Measurements from ENCODE around the gene SEMA5A.

SEMA5A gene

DNA sequence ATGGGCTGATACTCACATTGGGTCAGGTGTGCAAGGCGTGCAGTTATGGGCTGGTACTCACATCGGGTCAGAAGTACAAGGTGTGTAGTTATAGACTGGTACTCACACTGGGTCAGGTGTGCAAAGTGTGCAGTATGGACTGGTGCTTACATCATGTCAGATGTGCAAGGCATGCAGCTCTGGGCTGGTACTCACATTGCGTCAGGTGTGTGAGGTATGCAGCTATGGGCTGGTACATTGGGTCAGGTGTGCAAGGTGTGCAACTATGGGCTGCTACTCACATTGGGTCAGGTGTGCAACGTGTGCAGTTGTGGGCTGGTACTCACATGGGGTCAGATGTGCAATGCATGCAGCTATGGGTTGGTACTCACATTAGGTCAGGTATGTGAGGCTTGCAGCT is 213.8 kb downstream of the SEMA5A start:
- DNase-seq (ENCODE audit: low read depth in 2 of 2), result no peak

- no peak for DNase-seq (ENCODE audit: low read depth in 2 of 2)
Measured at GRCh38 chr5:9331372-9331771, 214.5 kb downstream of the SEMA5A start.

- no peak for DNase-seq (ENCODE audit: low read depth in 2 of 2)
Measured at GRCh38 chr5:9329125-9329524, 216.8 kb downstream of the SEMA5A start.

GRCh38 chr5:9325549-9325948 is 220.3 kb downstream of the SEMA5A start:
- no peak for DNase-seq (ENCODE audit: low read depth in 2 of 2)

DNA sequence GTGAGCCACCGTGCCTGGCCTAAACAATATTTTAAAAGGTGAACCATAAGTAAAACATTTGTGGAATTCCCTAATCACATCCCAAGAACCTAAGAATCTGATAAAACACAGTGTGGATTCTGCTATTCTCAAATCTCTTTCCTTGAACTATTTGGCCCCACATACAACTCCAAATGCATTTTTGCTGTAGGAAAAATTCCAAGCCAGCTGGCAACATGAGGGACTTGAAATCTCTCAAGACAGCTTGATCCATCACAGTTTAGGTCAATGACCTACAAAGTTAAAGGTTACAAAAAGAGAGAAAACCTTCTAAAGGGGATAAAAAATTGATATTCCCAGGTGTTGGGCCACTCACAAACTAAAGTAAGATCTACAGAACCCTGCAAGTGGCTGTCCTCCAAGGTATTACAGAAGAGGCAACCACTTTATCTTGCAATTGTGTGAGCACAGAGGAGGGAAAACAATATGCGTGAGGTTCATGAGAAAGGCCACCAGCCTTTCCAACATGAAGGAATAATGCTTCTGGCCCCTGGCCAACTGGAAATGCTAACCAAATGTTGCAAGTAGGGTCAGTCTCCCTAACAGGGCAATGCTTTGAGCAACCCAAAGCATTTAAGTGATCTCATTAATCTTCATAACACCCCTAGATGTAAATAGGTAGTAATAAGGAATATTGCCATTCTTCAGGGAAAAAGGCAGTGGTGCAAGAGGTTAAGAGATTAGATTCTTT is 221.4 kb downstream of the SEMA5A start:
- no peak for DNase-seq (ENCODE audit: low read depth in 2 of 2)

GRCh38 chr5:9320652-9321051 is 225.2 kb downstream of the SEMA5A start:
- DNase-seq (ENCODE audit: low read depth in 2 of 2), result no peak

DNA sequence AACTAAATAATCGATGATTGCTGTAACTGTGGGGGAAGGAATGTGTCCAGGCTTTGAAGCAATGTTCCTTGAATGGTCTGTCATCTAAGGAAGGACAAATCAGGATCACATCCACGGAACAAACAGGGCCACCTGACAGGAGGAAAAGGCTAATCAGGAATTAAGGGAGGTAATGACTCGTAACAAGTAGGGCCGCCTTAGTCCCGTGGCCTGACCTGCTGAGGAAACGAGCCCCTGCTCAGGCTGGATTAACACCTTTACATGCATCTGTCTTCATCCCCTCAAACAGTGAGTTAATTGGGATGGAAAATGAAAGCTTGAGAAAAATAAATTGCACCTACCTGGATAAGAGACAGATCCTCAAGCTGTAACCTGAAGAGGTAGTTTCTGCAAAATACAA is 227.8 kb downstream of the SEMA5A start:
- no peak for DNase-seq (ENCODE audit: low read depth in 2 of 2)

GRCh38 chr5:9316733-9317132 is 229.1 kb downstream of the SEMA5A start:
- no peak for DNase-seq (ENCODE audit: low read depth in 2 of 2)

- DNase-seq (ENCODE audit: low read depth in 2 of 2), result no peak
Measured at GRCh38 chr5:9316041-9316440, 229.8 kb downstream of the SEMA5A start.

GRCh38 chr5:9314558-9314957 is 231.3 kb downstream of the SEMA5A start:
- DNase-seq (ENCODE audit: low read depth in 2 of 2), result no peak

GRCh38 chr5:9313751-9314150 is 232.1 kb downstream of the SEMA5A start:
- DNase-seq (ENCODE audit: low read depth in 2 of 2), result no peak

GRCh38 chr5:9307150-9307549 is 238.7 kb downstream of the SEMA5A start:
- DNase-seq (ENCODE audit: low read depth in 2 of 2), result no peak

DNA sequence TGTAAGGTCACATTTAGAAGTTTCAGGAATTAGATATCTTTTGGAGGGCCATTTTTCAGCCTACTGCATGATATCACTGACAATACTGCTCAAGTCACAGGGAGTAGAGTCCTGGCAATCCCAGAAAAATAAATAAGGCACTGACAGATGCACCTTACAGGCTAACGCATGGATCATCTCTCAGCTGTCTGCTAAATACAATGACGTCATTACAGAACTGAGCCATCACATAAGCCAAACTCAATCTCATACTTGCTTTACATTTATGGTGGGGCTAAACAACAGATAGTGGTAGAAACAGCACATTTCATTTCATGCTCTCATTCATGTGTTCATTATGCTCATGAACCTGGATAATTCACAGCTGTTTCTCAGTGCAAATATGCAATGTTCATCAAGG is 243.7 kb downstream of the SEMA5A start:
- no peak for DNase-seq (ENCODE audit: low read depth in 2 of 2)

- DNase-seq (ENCODE audit: low read depth in 2 of 2), result no peak
Measured at GRCh38 chr5:9301200-9301599, 244.7 kb downstream of the SEMA5A start.

DNA sequence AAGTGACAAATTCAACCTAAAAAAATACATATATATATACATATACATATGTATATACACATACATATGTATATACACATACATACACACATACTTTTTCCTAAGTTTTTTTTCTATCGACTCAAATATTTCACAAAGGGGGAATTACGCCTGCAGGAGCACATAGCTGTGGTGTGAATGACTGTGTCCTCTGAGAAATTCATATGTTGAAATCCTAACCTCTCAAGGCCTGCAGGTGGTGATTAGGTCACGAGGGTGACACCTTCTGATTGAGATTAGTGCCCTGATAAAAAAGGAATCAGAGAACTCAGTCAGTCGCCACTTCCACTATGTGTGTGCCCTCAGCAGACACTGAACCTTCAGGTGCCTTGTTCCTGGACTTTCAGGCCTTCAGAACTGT is 248.7 kb downstream of the SEMA5A start:
- no peak for DNase-seq (ENCODE audit: low read depth in 2 of 2)

- DNase-seq (ENCODE audit: low read depth in 2 of 2), result no peak
Measured at GRCh38 chr5:9295466-9295801, 250.4 kb downstream of the SEMA5A start.

DNA sequence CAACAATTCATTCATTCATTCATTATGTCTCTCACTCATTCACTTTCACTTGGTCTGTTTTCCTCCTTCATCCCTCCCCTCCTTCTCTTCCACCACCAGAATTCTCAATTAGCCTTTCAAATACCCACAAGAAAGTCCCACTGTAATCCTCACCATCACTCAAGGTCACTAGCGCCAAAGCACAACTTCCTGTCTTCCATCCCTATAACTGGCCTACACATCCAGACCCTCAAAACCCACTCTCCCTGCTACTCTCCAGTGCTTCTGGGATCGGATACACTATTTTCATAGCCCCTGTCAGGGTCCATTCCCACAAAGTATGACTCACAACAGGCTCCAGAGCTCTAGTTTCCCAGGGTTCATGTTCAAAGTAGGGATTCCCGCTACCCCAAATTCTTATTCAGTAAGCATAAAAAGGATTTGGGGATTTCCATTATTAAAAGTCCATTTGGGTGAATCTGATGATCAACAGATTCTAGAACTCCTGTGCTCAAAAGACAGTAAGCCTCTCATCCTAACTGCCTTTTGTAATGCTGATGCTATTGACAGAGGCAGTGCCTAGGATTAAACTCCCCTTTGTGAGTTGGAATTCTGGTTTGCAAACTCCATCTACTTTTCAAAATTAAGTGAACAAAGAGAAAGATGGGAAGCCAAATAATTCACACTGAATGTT is 250.9 kb downstream of the SEMA5A start:
- DNase-seq (ENCODE audit: low read depth in 2 of 2), result no peak

- no peak for DNase-seq (ENCODE audit: low read depth in 2 of 2)
Measured at GRCh38 chr5:9288234-9288633, 257.6 kb downstream of the SEMA5A start.

DNA sequence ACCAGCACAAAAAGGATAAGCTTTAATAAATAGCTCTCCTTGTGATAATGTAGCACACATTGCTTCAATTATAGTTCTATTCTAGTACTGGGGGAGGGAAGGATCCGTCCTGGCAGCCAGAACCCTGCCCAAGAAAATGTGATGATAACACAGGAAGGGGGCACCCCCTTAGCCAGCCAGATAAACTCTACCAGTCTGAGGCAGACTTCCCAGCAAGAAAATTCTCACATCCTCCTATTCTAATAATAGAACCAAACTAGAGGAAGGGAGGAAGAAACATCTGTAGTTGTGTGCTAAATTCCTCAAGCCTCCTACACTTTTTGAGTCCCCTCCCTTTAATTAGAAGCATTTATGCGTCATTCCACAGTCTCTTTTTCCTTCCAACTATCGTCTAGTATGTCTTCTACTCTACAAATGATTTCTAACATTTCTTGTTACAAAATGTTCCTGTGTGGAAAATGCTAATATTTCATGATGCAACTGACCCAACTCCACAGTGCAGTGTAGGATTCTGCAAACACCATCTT is 261.0 kb downstream of the SEMA5A start:
- no peak for DNase-seq (ENCODE audit: low read depth in 2 of 2)

GRCh38 chr5:9284272-9284671 is 261.6 kb downstream of the SEMA5A start:
- no peak for DNase-seq (ENCODE audit: low read depth in 2 of 2)

GRCh38 chr5:9283473-9283872 is 262.4 kb downstream of the SEMA5A start:
- DNase-seq (ENCODE audit: low read depth in 2 of 2), result no peak

- DNase-seq (ENCODE audit: low read depth in 2 of 2), result no peak
Measured at GRCh38 chr5:9283021-9283420, 262.9 kb downstream of the SEMA5A start.

GRCh38 chr5:9282211-9282610 is 263.7 kb downstream of the SEMA5A start:
- DNase-seq (ENCODE audit: low read depth in 2 of 2), result no peak

GRCh38 chr5:9279774-9280173 is 266.1 kb downstream of the SEMA5A start:
- DNase-seq (ENCODE audit: low read depth in 2 of 2), result no peak
